H9 (cell line): ENCODE measurements around the gene IL26. TPM values are rescaled to one million over a fixed set of nuclear protein-coding genes. Genes with fewer than 3 reads are reported as not detected.

Experiments
- DNase-seq: peaks from one replicate; pipeline ENCODE4 v3.0.0-alpha.2; 2017
- H2AFZ ChIP-seq: one replicate; pipeline ENCODE4 v1.6.1; 2013; ENCODE audit warnings: mild to moderate bottlenecking, low read length, control low read depth, moderate library complexity
- H2AK5ac ChIP-seq: 2 replicates; pipeline ENCODE4 v1.6.1; 2013; ENCODE audit warnings: low read length, control low read depth, mixed read lengths; ENCODE audit not compliant: insufficient read length
- H2BK120ac ChIP-seq: one replicate; pipeline ENCODE4 v1.6.1; 2013; ENCODE audit warnings: low read depth, mild to moderate bottlenecking, low read length, control low read depth, inconsistent platforms; ENCODE audit not compliant: poor library complexity, severe bottlenecking
- H2BK12ac ChIP-seq: 2 replicates; pipeline ENCODE4 v1.6.1; 2013; ENCODE audit warnings: low read length, control low read depth, mixed read lengths, low read depth; ENCODE audit not compliant: insufficient read length
- H2BK15ac ChIP-seq: 2 replicates; pipeline ENCODE4 v1.6.1; 2013; ENCODE audit warnings: low read depth, low read length, control low read depth
- H2BK20ac ChIP-seq: one replicate; pipeline ENCODE4 v1.6.1; 2013; ENCODE audit warnings: low read depth, mild to moderate bottlenecking, low read length, control low read depth, inconsistent platforms; ENCODE audit not compliant: poor library complexity, severe bottlenecking
- H2BK5ac ChIP-seq: 2 replicates; pipeline ENCODE4 v1.6.1; 2013; ENCODE audit warnings: low read length, control low read depth, mixed read lengths; ENCODE audit not compliant: insufficient read length
- H3K14ac ChIP-seq: 2 replicates; pipeline ENCODE4 v1.6.1; 2013; ENCODE audit warnings: low read length, control low read depth; ENCODE audit not compliant: insufficient read depth
- H3K18ac ChIP-seq: 2 replicates; pipeline ENCODE4 v1.6.1; 2013; ENCODE audit warnings: low read depth, mild to moderate bottlenecking, mixed read lengths, low read length, control low read depth; ENCODE audit not compliant: insufficient read length
- H3K23ac ChIP-seq: 2 replicates; pipeline ENCODE4 v1.6.1; 2013; ENCODE audit warnings: low read length, control low read depth, mixed read lengths, low read depth; ENCODE audit not compliant: insufficient read length
- H3K23me2 ChIP-seq: 2 replicates; pipeline ENCODE4 v1.6.1; 2013; ENCODE audit warnings: low read depth, mild to moderate bottlenecking, mixed read lengths, low read length, control low read depth; ENCODE audit not compliant: insufficient read length, poor library complexity, severe bottlenecking
- H3K27ac ChIP-seq: 2 replicates; pipeline ENCODE4 v1.5.1; 2013; ENCODE audit warnings: low read length, control low read depth, mixed read lengths, low read depth; ENCODE audit not compliant: insufficient read length
- H3K27me3 ChIP-seq: 2 replicates; pipeline ENCODE4 v1.6.1; 2013; ENCODE audit warnings: low read length, control low read depth, inconsistent platforms; ENCODE audit not compliant: insufficient read depth
- H3K4ac ChIP-seq: 2 replicates; pipeline ENCODE4 v1.6.1; 2013; ENCODE audit warnings: low read depth, mild to moderate bottlenecking, control low read depth, inconsistent platforms, low read length, moderate library complexity
- H3K4me1 ChIP-seq: 2 replicates; pipeline ENCODE4 v1.6.1; 2013; ENCODE audit warnings: low read length, control low read depth, inconsistent platforms; ENCODE audit not compliant: insufficient read depth
- H3K4me2 ChIP-seq: 2 replicates; pipeline ENCODE4 v1.6.1; 2013; ENCODE audit warnings: low read length, control low read depth, mixed read lengths; ENCODE audit not compliant: insufficient read length, insufficient read depth
- H3K56ac ChIP-seq: 2 replicates; pipeline ENCODE4 v1.6.1; 2013; ENCODE audit warnings: low read depth, mild to moderate bottlenecking, mixed read lengths, low read length, control low read depth; ENCODE audit not compliant: insufficient read length
- H3K79me1 ChIP-seq: 2 replicates; pipeline ENCODE4 v1.6.1; 2013; ENCODE audit warnings: low read depth, mild to moderate bottlenecking, moderate library complexity, low read length, control low read depth, inconsistent platforms; ENCODE audit not compliant: insufficient read depth, poor library complexity, severe bottlenecking
- H3K79me2 ChIP-seq: 2 replicates; pipeline ENCODE4 v1.6.1; 2013; ENCODE audit warnings: low read length, control low read depth, inconsistent platforms; ENCODE audit not compliant: insufficient read depth
- H3K9ac ChIP-seq: 2 replicates; pipeline ENCODE4 v1.6.1; 2013; ENCODE audit warnings: low read length, control low read depth, mixed read lengths; ENCODE audit not compliant: insufficient read length; ENCODE audit errors: extremely low read depth
- H3K9me3 ChIP-seq: one replicate; pipeline ENCODE4 v1.6.1; 2013; ENCODE audit warnings: low read depth, low read length, inconsistent platforms; ENCODE audit not compliant: control insufficient read depth
- H3T11ph ChIP-seq: one replicate; pipeline ENCODE4 v1.6.1; 2013; ENCODE audit warnings: mild to moderate bottlenecking, low read length, control low read depth, inconsistent platforms
- H4K20me1 ChIP-seq: one replicate; pipeline ENCODE4 v1.6.1; 2013; ENCODE audit not compliant: control insufficient read depth, insufficient read length, insufficient read depth
- H4K5ac ChIP-seq: 2 replicates; pipeline ENCODE4 v1.6.1; 2013; ENCODE audit warnings: low read depth, mild to moderate bottlenecking, mixed read lengths, low read length, control low read depth; ENCODE audit not compliant: insufficient read length
- H4K8ac ChIP-seq: replicated peaks from 2 replicates; pipeline ENCODE4 v1.6.1; 2013; ENCODE audit warnings: low read length, control low read depth, mixed read lengths, low read depth; ENCODE audit not compliant: insufficient read length
- H4K91ac ChIP-seq: 2 replicates; pipeline ENCODE4 v1.6.1; 2013; ENCODE audit warnings: low read depth, mild to moderate bottlenecking, moderate library complexity, mixed read lengths, low read length, control low read depth; ENCODE audit not compliant: insufficient read length
- H3K27ac Mint-ChIP-seq, 3 experiments: 2 replicates in 2 of 3; 3 replicates in 1 of 3; pipeline ENCODE4 v1.8.0; 2020 to 2021; ENCODE audit warnings: mixed read lengths in 3 of 3, mild to moderate bottlenecking in 1 of 3, moderate library complexity in 1 of 3
- H3K27me3 Mint-ChIP-seq: 2 replicates; pipeline ENCODE4 v1.8.0; 2021; ENCODE audit warnings: low read depth, mild to moderate bottlenecking, moderate library complexity, mixed read lengths
- H3K36me3 Mint-ChIP-seq, 3 experiments: 2 replicates in 2 of 3; 3 replicates in 1 of 3; pipeline ENCODE4 v1.8.0; 2020 to 2021; ENCODE audit warnings: low read depth in 3 of 3, mixed read lengths in 3 of 3; ENCODE audit not compliant: insufficient read depth in 1 of 3
- H3K4me1 Mint-ChIP-seq, 2 experiments: 2 replicates each; pipeline ENCODE4 v1.8.0; 2020; ENCODE audit warnings: mixed read lengths in 2 of 2
- H3K4me3 Mint-ChIP-seq, 2 experiments: 2 replicates in 1 of 2; 3 replicates in 1 of 2; pipeline ENCODE4 v1.8.0; 2020 to 2021; ENCODE audit warnings: mild to moderate bottlenecking in 2 of 2, mixed read lengths in 2 of 2, moderate library complexity in 1 of 2
- H3K9me3 Mint-ChIP-seq, 2 experiments: 2 replicates in 1 of 2; 3 replicates in 1 of 2; pipeline ENCODE4 v1.8.0; 2020; ENCODE audit warnings: mild to moderate bottlenecking in 2 of 2, mixed read lengths in 2 of 2, moderate library complexity in 1 of 2
- WGBS: extraction: QIAGEN DNeasy Blood & Tissue Kit; methylation state at CpG from one replicate; pipeline ENCODE4 v1.1.7; 2013; ENCODE audit warnings: missing lambda C conversion rate, low lambda C conversion rate, mixed read lengths; ENCODE audit not compliant: insufficient read length; ENCODE audit errors: extremely low coverage; 5-methylcytosine and 5-hydroxymethylcytosine counted together
- total RNA-seq: library from RNA; stranded (reverse); gene quantifications from 2 replicates; pipeline ENCODE4 v1.2.1, GENCODE V29; 2021
- TF ChIP-seq, protein P1 (sequence below): fragments of 200-600 bp; sonication (generic); conservative IDR thresholded peaks from 3 replicates; pipeline ENCODE4 v1.8.0; 2021; ENCODE audit warnings: antibody characterized with exemption, mild to moderate bottlenecking

IL26 gene
- total RNA-seq, 1 experiment from 2014 or later, result not detected

DNA sequence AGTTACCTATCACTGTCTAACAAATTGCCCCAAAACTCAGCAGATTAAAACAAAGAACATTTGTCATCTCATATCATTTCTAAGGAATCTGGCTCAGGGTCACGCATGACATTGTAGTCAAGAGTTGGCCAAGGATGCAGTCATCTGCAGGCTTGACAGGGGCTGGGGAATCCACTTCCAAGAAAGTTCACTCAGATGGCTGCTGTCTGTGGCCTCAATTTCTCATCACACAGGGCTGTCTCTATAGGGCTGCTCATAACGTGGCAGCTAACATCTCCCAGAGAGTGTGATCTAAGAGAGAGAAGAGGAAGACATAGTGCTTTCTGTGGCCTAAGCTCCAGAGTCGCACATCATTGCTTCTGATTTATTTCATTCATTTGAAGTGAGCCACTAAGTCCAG, 44.7 kb upstream of the IL26 start:
- Histone ChIP-seq H3K18ac (no peak overlapping the region), H2BK12ac (no peak overlapping the region), H3K27me3 (no peaks in the 10 kb centered on the region), H4K91ac (no peak overlapping the region), H3K9me3 (no peaks in the 10 kb centered on the region), H3K4ac (no peak overlapping the region), H3K14ac (no peak overlapping the region), H2BK5ac (no peak overlapping the region), H2BK120ac (no peak overlapping the region), H4K8ac (no peak overlapping the region), H4K20me1 (no peaks in the 10 kb centered on the region), H3K4me2 (no peak overlapping the region), H2AK5ac (no peak overlapping the region), H2AFZ (no peak overlapping the region), H3K27ac (no peak overlapping the region), H3K23me2 (no peaks in the 10 kb centered on the region), H3K79me1 (no peaks in the 10 kb centered on the region), H4K5ac (no peak overlapping the region), H3K4me1 (no peaks in the 10 kb centered on the region), H3K23ac (no peak overlapping the region), H3K56ac (no peak overlapping the region), H3K79me2 (no peaks in the 10 kb centered on the region), H2BK20ac (no peak overlapping the region), H3K9ac (no peak overlapping the region), H3T11ph (no peak overlapping the region), H2BK15ac (no peak overlapping the region)
- Mint-ChIP-seq H3K9me3 (no peaks in the 10 kb centered on the region), H3K4me3 (no peak overlapping the region), H3K36me3 (no peaks in the 10 kb centered on the region), H3K4me1 (no peaks in the 10 kb centered on the region; a peak in 1 of 4 replicates), H3K27me3 (no peaks in the 10 kb centered on the region; the same call in 1 of the 2 replicates), H3K27ac (no peak overlapping the region)
- no CpG with 5 or more reads among the region's 3 CpGs for WGBS
- TF ChIP-seq, protein P1, sequence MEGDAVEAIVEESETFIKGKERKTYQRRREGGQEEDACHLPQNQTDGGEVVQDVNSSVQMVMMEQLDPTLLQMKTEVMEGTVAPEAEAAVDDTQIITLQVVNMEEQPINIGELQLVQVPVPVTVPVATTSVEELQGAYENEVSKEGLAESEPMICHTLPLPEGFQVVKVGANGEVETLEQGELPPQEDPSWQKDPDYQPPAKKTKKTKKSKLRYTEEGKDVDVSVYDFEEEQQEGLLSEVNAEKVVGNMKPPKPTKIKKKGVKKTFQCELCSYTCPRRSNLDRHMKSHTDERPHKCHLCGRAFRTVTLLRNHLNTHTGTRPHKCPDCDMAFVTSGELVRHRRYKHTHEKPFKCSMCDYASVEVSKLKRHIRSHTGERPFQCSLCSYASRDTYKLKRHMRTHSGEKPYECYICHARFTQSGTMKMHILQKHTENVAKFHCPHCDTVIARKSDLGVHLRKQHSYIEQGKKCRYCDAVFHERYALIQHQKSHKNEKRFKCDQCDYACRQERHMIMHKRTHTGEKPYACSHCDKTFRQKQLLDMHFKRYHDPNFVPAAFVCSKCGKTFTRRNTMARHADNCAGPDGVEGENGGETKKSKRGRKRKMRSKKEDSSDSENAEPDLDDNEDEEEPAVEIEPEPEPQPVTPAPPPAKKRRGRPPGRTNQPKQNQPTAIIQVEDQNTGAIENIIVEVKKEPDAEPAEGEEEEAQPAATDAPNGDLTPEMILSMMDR, result no peak
- no peak for DNase-seq
